Thymus (tissue), 11 donors: ENCODE data around the gene LCA5L. TPM values are rescaled to one million over a fixed set of nuclear protein-coding genes. Genes with fewer than 3 reads are reported as not detected.

Experiments used
- DNase-seq, 9 donors: peaks; one replicate each; pipeline ENCODE4 v3.0.0-alpha.2; 2013; ENCODE audit warnings: low spot score in 9 of 9, low read depth in 6 of 9, missing footprints in 1 of 9
- H3K27ac ChIP-seq, 2 donors: one replicate each; pipeline ENCODE4 v1.5.1; 2013; ENCODE audit warnings: control low read depth in 1 of 2, low read depth in 1 of 2, low read length in 1 of 2, mild to moderate bottlenecking in 1 of 2, moderate library complexity in 1 of 2
- H3K27me3 ChIP-seq, 2 donors: one replicate each; pipeline ENCODE4 v1.5.1; 2013; ENCODE audit warnings: low read length in 1 of 2; ENCODE audit not compliant: control insufficient read depth in 2 of 2, insufficient read depth in 1 of 2
- H3K36me3 ChIP-seq, 2 donors: one replicate each; pipeline ENCODE4 v1.5.1; 2013; ENCODE audit warnings: low read length in 1 of 2, mild to moderate bottlenecking in 1 of 2, moderate library complexity in 1 of 2; ENCODE audit not compliant: control insufficient read depth in 2 of 2, insufficient read depth in 2 of 2
- H3K4me1 ChIP-seq, 2 donors: one replicate each; pipeline ENCODE4 v1.5.1; 2013; ENCODE audit warnings: low read length in 2 of 2; ENCODE audit not compliant: control insufficient read depth in 2 of 2, insufficient read depth in 2 of 2
- H3K4me3 ChIP-seq, 2 donors: one replicate each; pipeline ENCODE4 v1.5.1; 2013; ENCODE audit warnings: low read length in 2 of 2, control low read depth in 1 of 2, mild to moderate bottlenecking in 1 of 2
- H3K9me3 ChIP-seq, 2 donors: one replicate each; pipeline ENCODE4 v1.5.1; 2013; ENCODE audit warnings: low read length in 1 of 2, mild to moderate bottlenecking in 1 of 2; ENCODE audit not compliant: control insufficient read depth in 2 of 2, insufficient read depth in 1 of 2
- WGBS: extraction: QIAGEN DNeasy Blood & Tissue Kit; methylation state at CpG from one replicate; pipeline ENCODE4 v1.1.7; 2013; 5-methylcytosine and 5-hydroxymethylcytosine counted together
- polyA plus RNA-seq: library from polyadenylated mRNA; stranded (reverse); fragments of 200-250 nt; gene quantifications from one replicate; pipeline ENCODE4 v1.2.3, GENCODE V29; 2013
- total RNA-seq: library from RNA; stranded (reverse); fragments of 120-200 nt; gene quantifications from one replicate; pipeline ENCODE4 v1.2.4, GENCODE V29; 2013
- donor health status: healthy.

Gene LCA5L
- total and polyA plus RNA-seq, 2 donors = 1.6 to 2.5 TPM

DNA sequence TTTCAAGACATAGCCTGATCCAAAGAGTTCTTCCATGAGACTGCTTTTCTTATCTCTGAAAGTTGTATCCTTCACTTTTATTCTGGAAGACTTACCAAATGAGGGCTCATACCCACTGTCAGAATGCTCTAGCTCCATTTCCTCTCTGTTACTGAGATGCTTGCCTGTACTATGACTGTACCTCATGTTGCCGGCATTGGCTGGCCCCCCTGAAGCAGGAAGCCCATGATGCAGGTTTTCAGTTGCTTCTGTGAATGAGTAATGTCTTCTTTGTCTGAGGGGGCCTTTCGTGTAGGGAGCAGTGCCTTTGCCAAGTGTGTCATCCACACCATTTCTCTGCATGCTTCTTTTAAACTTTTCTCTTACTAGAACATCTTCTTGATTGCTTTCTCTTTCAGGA lies 39.5 kb downstream of the LCA5L start:
- WGBS = 96% methylated on average over 2 of the region's 2 CpGs
- peaks cover 0 to 3% of the 10 kb centered on the region in 2 donors for H3K9me3 ChIP-seq
- no peak for DNase-seq
- H3K27me3 ChIP-seq = no peaks in the 10 kb centered on the region
- H3K4me3 ChIP-seq = no peak overlapping the region
- no peaks in the 10 kb centered on the region for H3K4me1 ChIP-seq
- H3K27ac ChIP-seq = no peak overlapping the region
- peaks cover 4 to 9% of the 10 kb centered on the region in 2 donors for H3K36me3 ChIP-seq

GRCh38 chr21:39400173-39400572 lies 45.4 kb downstream of the LCA5L start:
- DNase-seq = no peak
- no peak overlapping the region for H3K27ac ChIP-seq
- no peaks in the 10 kb centered on the region for H3K4me1 ChIP-seq
- 97% methylated on average over 8 of the region's 8 CpGs for WGBS
- H3K36me3 ChIP-seq = peaks cover 4 to 24% of the 10 kb centered on the region in 2 donors
- no peaks in the 10 kb centered on the region for H3K9me3 ChIP-seq
- no peak overlapping the region for H3K4me3 ChIP-seq
- no peaks in the 10 kb centered on the region for H3K27me3 ChIP-seq

DNA sequence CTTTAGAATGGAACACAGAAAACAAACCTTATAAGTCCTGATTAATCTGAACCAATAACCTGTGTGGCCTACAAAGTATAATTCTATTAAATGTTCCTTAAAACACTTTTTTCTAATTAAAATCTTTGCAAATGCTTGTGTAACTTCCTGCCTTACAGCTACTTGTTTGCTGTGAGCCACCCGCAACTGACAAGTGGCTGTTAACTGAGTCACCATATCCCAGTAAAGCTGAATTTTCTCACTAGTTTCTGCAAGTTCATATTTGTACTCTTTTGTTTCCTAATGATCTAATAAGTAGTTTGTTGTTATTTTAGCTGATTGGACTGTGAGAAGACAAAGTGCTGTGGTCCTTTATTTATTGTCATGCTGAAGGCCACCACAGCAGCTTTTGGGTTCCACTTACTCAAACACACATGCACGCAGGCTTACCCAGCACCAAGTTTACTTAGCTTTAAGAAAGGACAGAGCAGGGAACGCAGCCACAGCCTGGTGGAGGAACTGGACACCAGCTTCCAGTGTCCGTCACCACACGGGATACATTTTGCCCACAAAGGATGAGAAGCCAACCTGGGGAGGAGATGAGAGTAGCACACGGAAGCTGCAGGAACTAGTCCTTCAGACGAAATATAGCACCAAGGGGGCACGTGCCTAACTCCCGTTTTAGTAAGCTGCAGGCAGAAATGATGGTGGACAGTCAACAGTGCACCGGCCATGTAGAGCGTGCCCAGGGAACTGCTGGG lies 47.8 kb downstream of the LCA5L start:
- WGBS = 97% methylated on average over 11 of the region's 11 CpGs
- DNase-seq = no peak
- peaks cover 19 to 35% of the 10 kb centered on the region in 2 donors for H3K36me3 ChIP-seq

DNA sequence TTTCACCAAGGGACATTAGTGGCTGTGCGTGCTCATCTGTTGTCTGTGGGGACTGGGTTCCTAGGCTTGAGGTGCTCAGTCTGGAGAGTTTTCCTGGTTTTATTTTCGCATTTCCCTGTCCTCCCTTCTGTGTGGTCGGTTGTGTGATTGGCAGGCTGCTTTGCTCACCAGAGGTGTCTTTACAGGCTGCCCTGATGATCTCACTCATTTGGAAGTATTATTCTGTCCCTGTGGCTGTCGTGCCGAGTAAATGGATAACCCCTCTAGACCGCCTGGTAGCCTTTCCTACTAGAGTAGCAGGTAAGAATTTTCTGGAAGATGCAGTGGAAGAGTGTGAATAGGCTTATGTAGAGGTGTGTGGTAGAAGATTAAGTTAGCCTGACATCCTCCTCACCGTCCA lies 52.6 kb downstream of the LCA5L start:
- H3K36me3 ChIP-seq = peaks cover 32 to 44% of the 10 kb centered on the region in 2 donors
- H3K27ac ChIP-seq = no peak overlapping the region
- H3K9me3 ChIP-seq = no peaks in the 10 kb centered on the region
- H3K4me3 ChIP-seq = no peak overlapping the region
- no peak for DNase-seq
- H3K27me3 ChIP-seq = no peaks in the 10 kb centered on the region
- H3K4me1 ChIP-seq = peaks cover 7 to 9% of the 10 kb centered on the region in 2 donors
- 99% methylated on average over 7 of the region's 7 CpGs for WGBS

More for the DNA sequence above, 47.8 kb downstream of the LCA5L start:
- Histone ChIP-seq H3K9me3 (no peaks in the 10 kb centered on the region), H3K27me3 (no peaks in the 10 kb centered on the region), H3K4me3 (no peak overlapping the region), H3K4me1 (no peaks in the 10 kb centered on the region), H3K27ac (no peak overlapping the region)

GRCh38 chr21:39390212-39390765 lies 55.3 kb downstream of the LCA5L start:
- Histone ChIP-seq H3K36me3 (peaks cover 28 to 35% of the 10 kb centered on the region in 2 donors), H3K4me3 (no peak overlapping the region), H3K4me1 (peaks cover 7 to 22% of the 10 kb centered on the region in 2 donors), H3K27ac (no peak overlapping the region), H3K27me3 (no peaks in the 10 kb centered on the region), H3K9me3 (no peaks in the 10 kb centered on the region)
- DNase-seq = no peak
- WGBS = 97% methylated on average over 16 of the region's 16 CpGs

- Histone ChIP-seq H3K36me3 (peaks cover 19 to 29% of the 10 kb centered on the region in 2 donors), H3K27ac (no peak overlapping the region), H3K4me3 (peak overlapping the region in 1 of 2 donors; percentile 44), H3K4me1 (peaks cover 7 to 22% of the 10 kb centered on the region in 2 donors), H3K27me3 (no peaks in the 10 kb centered on the region), H3K9me3 (no peaks in the 10 kb centered on the region)
- 2% methylated on average over 10 of the region's 10 CpGs for WGBS
- DNase-seq = no peak
These were observed 56.8 kb downstream of the LCA5L start for GRCh38 chr21:39388811-39389155.

DNA sequence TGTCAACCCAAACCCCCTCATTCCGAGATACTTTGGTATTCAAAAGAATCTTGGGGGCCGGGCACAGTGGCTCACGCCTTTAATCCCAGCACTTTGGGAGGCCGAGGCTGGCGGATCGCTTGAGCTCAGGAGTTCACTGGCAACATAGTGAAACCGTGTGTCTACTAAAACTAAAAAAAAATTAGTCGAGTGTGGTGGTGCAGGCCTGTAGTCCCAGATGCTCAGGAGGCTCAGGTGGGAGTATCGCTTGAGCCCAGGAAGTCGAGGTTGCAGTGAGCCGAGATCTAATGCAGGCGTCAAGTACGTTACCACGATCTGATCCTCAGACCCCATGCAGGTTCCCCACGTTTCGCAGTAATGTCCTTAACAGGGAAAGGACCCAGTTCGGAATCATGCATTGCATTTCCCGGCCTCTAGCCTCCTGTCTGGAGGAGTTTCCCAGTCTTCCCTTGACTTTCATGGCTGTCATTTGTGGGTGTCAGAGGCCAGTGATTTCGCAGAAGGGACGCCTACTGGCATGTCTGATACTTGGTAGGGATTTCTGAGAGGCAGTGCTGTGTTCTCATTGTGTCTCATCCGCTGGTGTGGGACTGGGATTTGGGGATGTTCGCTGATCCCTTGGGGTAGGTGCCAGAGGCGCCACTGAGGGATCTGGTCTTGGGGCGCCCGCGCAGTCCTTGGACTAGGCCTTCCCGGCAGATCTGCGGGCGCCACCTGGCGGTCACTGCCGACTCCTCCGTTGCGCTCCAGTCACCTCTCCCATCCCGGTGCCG lies 57.4 kb downstream of the LCA5L start:
- peak in 8 of 9 donors; percentile 59 to 87 (median 81) for DNase-seq
- Histone ChIP-seq H3K9me3 (no peaks in the 10 kb centered on the region), H3K36me3 (peaks cover 17 to 28% of the 10 kb centered on the region in 2 donors), H3K4me3 (peak overlapping the region; percentile 44 to 52), H3K27ac (peak overlapping the region; percentile 5 to 61), H3K27me3 (no peaks in the 10 kb centered on the region), H3K4me1 (peaks cover 7 to 22% of the 10 kb centered on the region in 2 donors)
- WGBS = 23% methylated on average over 35 of the region's 35 CpGs

DNA sequence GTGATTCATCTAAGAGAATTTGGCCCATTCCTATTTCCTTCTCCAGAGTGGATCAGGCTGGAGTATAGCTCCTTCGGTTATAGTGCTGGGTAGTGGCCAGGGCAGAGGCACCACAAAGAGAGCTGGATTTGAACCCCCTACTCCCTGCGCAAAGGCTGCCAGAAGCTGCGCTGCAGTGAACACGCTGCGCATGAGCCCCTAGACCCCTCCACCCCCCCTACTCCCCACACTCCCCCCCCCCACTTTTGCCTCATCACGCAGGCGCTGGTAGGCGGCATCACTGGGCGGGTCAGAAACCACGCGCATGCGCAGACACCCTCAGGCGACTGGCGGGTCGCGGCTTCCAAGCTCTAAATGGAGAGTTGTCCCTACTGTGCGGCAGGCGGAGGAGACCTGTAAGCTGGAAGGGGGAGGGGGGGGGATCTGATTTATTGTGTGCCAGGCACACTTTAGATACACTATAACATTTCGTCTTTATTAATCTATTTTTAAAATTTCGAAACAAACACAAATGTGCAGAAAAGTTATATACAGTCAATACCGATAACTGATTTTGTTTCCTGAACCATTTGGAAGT lies 58.0 kb downstream of the LCA5L start:
- H3K27me3 ChIP-seq = no peaks in the 10 kb centered on the region
- 6% methylated on average over 21 of the region's 21 CpGs for WGBS
- DNase-seq = peak; percentile 73 to 93 (median 84)
- peak overlapping the region; percentile 42 to 61 for H3K27ac ChIP-seq
- H3K9me3 ChIP-seq = no peaks in the 10 kb centered on the region
- H3K4me1 ChIP-seq = peaks cover 7 to 22% of the 10 kb centered on the region in 2 donors
- peak overlapping the region; percentile 44 to 52 for H3K4me3 ChIP-seq
- H3K36me3 ChIP-seq = peaks cover 11 to 21% of the 10 kb centered on the region in 2 donors
